Activated CD8-positive, alpha-beta T cell treated with anti-CD3 and anti-CD28 coated beads for 36 hours (primary cell): Measurements from ENCODE around the gene ANKDD1B. TPM values are rescaled to one million over a fixed set of nuclear protein-coding genes. Genes with fewer than 3 reads are reported as not detected.

Experiments
- ATAC-seq: fragments of 200-7000 bp; cut with Tn5 transposase; one replicate; pipeline ENCODE4 v1.10.0; 2021; ENCODE audit warnings: mild to moderate bottlenecking, moderate library complexity
- CTCF ChIA-PET: fragments of 350-600 bp; sonication (Branson Sonifier 250); formaldehyde crosslinking; loops from one replicate; lab custom pipeline; 2021; ENCODE audit warnings: antibody characterized with exemption; lab: Charles Lee
- POLR2A ChIA-PET: fragments of 350-600 bp; sonication (Branson Sonifier 250); formaldehyde crosslinking; loops from one replicate; lab custom pipeline; 2021; ENCODE audit warnings: antibody characterized with exemption; lab: Charles Lee
- DNase-seq: peaks from one replicate; pipeline ENCODE4 v3.0.0-alpha.2; 2020
- H3K27ac Mint-ChIP-seq: one replicate; pipeline ENCODE4 v1.8.0; 2021; ENCODE audit warnings: mild to moderate bottlenecking, mixed read lengths
- H3K27me3 Mint-ChIP-seq: one replicate; pipeline ENCODE4 v1.8.0; 2021; ENCODE audit warnings: mixed read lengths
- H3K36me3 Mint-ChIP-seq: one replicate; pipeline ENCODE4 v1.8.0; 2021; ENCODE audit warnings: low read depth, mixed read lengths
- H3K4me1 Mint-ChIP-seq: one replicate; pipeline ENCODE4 v1.8.0; 2021; ENCODE audit warnings: low read depth, mixed read lengths
- H3K4me3 Mint-ChIP-seq: one replicate; pipeline ENCODE4 v1.8.0; 2021; ENCODE audit warnings: mild to moderate bottlenecking, moderate library complexity, mixed read lengths
- H3K9me3 Mint-ChIP-seq: one replicate; pipeline ENCODE4 v1.8.0; 2021; ENCODE audit warnings: mixed read lengths
- CTCF ChIP-seq: fragments of 200-600 bp; IDR thresholded peaks from one replicate; pipeline ENCODE4 v1.8.0; 2022; ENCODE audit warnings: antibody characterized with exemption, mild to moderate bottlenecking
- intact Hi-C: fragments of 100-400 bp; cut with micrococcal nuclease; formaldehyde crosslinking; loops from one replicate; pipeline ENCODE4 v1.10.0; 2022
- total RNA-seq, 2 experiments: library from RNA; stranded (reverse); gene quantifications; one replicate each; pipeline ENCODE4 v1.2.3, GENCODE V29; 2021

ANKDD1B gene
- total RNA-seq, 2 experiments from 2014 or later = not detected

- intact Hi-C loops = no loop called here
- no peak overlapping the region for H3K4me3 Mint-ChIP-seq
- POLR2A ChIA-PET = no interaction called here
- CTCF ChIA-PET = interaction anchor here (1.3 kb wide), 1 partner anchor 60 kb away, joined by 3 read pairs; no protein-coding TSS in a partner anchor
- ATAC-seq = no peak
- no peak for TF ChIP-seq CTCF
- H3K9me3 Mint-ChIP-seq = no peaks in the 10 kb centered on the region
- H3K27me3 Mint-ChIP-seq = no peaks in the 10 kb centered on the region
- no peak overlapping the region for H3K27ac Mint-ChIP-seq
- no peak for DNase-seq
- H3K36me3 Mint-ChIP-seq = no peaks in the 10 kb centered on the region
- H3K4me1 Mint-ChIP-seq = no peaks in the 10 kb centered on the region
Observed at GRCh38 chr5:75620184-75620959, 9.1 kb downstream of the ANKDD1B start.

- DNase-seq (no peak), ATAC-seq (no peak)
- intact Hi-C loops = no loop called here
- no peak overlapping the region for H3K27ac Mint-ChIP-seq
- POLR2A ChIA-PET = no interaction called here
- no peaks in the 10 kb centered on the region for H3K36me3 Mint-ChIP-seq
- no peaks in the 10 kb centered on the region for H3K27me3 Mint-ChIP-seq
- CTCF ChIA-PET = no interaction called here
- H3K9me3 Mint-ChIP-seq = no peaks in the 10 kb centered on the region
- no peak for TF ChIP-seq CTCF
- no peak overlapping the region for H3K4me3 Mint-ChIP-seq
- H3K4me1 Mint-ChIP-seq = peaks cover 6% of the 10 kb centered on the region
Observed at GRCh38 chr5:75622564-75622963, 11.3 kb downstream of the ANKDD1B start.

GRCh38 chr5:75623846-75624245 is 12.6 kb downstream of the ANKDD1B start:
- no peaks in the 10 kb centered on the region for H3K36me3 Mint-ChIP-seq
- CTCF ChIA-PET = no interaction called here
- ATAC-seq = no peak

GRCh38 chr5:75626959-75627358 is 15.7 kb downstream of the ANKDD1B start:
- Mint-ChIP-seq H3K4me1 (peaks cover 6% of the 10 kb centered on the region), H3K27ac (no peak overlapping the region), H3K9me3 (no peaks in the 10 kb centered on the region), H3K36me3 (no peaks in the 10 kb centered on the region), H3K27me3 (no peaks in the 10 kb centered on the region), H3K4me3 (no peak overlapping the region)
- no peak for TF ChIP-seq CTCF
- intact Hi-C loops = no loop called here
- ChIA-PET POLR2A (no interaction called here), CTCF (no interaction called here)
- ATAC-seq (peak; percentile 30), DNase-seq (peak; percentile 8)

More at GRCh38 chr5:75623846-75624245, 12.6 kb downstream of the ANKDD1B start:
- H3K4me1 Mint-ChIP-seq = peaks cover 6% of the 10 kb centered on the region
- H3K27ac Mint-ChIP-seq = no peak overlapping the region
- H3K27me3 Mint-ChIP-seq = no peaks in the 10 kb centered on the region
- no peak for DNase-seq
- H3K4me3 Mint-ChIP-seq = no peak overlapping the region
- intact Hi-C loops = no loop called here
- H3K9me3 Mint-ChIP-seq = no peaks in the 10 kb centered on the region
- TF ChIP-seq CTCF = no peak
- POLR2A ChIA-PET = no interaction called here

- ChIA-PET CTCF (no interaction called here), POLR2A (no interaction called here)
- Mint-ChIP-seq H3K4me3 (no peak overlapping the region), H3K4me1 (peaks cover 6% of the 10 kb centered on the region), H3K9me3 (no peaks in the 10 kb centered on the region), H3K27me3 (no peaks in the 10 kb centered on the region), H3K27ac (no peak overlapping the region), H3K36me3 (no peaks in the 10 kb centered on the region)
- no peak for DNase-seq
- intact Hi-C loops = no loop called here
- TF ChIP-seq CTCF = no peak
- ATAC-seq = no peak
Observed at GRCh38 chr5:75627801-75628200, 16.5 kb downstream of the ANKDD1B start.
